Adrenal gland (tissue), 5 donors: ENCODE measurements around the gene MSMO1.

Source experiments
- POLR2A ChIP-seq, 2 donors: fragments of 450-650 bp; IDR thresholded peaks; one replicate each; pipeline ENCODE4 v1.6.1; 2017; ENCODE audit warnings: antibody characterized with exemption in 2 of 2, mild to moderate bottlenecking in 2 of 2, moderate library complexity in 1 of 2
- TF ChIP-seq, protein P1 (sequence below), 6 experiments: fragments of 450-650 bp in 4 of 6; fragments of 200-600 bp in 2 of 6; sonication (generic) in 1 of 6; IDR thresholded peaks; 1 replicate in 5 of 6; 2 replicates in 1 of 6; pipeline versions ENCODE4 v1.5.1 to v1.8.0; 2016 to 2021; ENCODE audit warnings: antibody characterized with exemption in 6 of 6, mild to moderate bottlenecking in 2 of 6, moderate library complexity in 1 of 6
- donor health status: DM: no; HTN: no; CAD: no.

DNA sequence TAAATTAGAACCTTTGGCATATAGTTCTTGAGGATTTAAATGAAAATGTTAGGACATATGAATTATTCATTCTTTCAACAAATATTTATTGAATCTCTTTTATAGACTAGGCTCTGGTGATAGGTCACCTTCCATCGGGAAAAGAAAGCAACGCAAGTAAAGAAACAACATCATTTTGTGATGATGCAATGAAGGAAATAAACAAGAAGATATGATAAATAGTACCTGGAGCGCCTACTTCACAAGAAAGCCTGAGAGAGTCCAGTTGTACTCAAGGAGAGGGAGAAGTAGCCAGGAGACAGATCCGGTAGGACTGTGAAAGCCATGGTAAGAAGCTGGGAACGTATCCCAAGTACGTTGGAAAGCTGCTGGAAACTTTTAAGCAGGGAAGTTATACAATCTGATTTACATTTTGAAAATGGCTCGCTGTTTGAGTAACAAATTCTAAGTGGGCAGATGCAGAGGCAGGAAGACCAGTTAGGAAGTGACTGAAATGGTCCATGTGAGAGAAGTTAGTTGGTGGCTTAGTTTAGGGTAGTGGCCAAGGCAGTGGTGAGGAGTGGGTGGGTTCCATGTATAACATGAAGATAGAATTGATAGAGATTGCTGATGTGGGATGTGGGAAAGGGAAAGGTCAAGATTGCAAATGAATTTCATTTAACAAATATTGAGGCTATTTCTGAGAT is 33.7 kb downstream of the MSMO1 start:
- TF ChIP-seq, protein P1, sequence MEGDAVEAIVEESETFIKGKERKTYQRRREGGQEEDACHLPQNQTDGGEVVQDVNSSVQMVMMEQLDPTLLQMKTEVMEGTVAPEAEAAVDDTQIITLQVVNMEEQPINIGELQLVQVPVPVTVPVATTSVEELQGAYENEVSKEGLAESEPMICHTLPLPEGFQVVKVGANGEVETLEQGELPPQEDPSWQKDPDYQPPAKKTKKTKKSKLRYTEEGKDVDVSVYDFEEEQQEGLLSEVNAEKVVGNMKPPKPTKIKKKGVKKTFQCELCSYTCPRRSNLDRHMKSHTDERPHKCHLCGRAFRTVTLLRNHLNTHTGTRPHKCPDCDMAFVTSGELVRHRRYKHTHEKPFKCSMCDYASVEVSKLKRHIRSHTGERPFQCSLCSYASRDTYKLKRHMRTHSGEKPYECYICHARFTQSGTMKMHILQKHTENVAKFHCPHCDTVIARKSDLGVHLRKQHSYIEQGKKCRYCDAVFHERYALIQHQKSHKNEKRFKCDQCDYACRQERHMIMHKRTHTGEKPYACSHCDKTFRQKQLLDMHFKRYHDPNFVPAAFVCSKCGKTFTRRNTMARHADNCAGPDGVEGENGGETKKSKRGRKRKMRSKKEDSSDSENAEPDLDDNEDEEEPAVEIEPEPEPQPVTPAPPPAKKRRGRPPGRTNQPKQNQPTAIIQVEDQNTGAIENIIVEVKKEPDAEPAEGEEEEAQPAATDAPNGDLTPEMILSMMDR (IDR thresholded peaks at IDR 0.05) = no peak
- no peak for TF ChIP-seq POLR2A (IDR thresholded peaks at IDR 0.05)
